HuH-7 (cell line): ENCODE data around the gene MAPK1.
"Not testable (repeated sequence)": the region's sequence is repeated elsewhere in the genome, so short reads cannot be mapped to it uniquely, and the experiment has no call there.

Source experiments
- DNase-seq: peaks from one replicate; pipeline ENCODE4 v3.0.0; 2011; ENCODE audit warnings: low spot score

MAPK1 gene

GRCh38 chr22:21725956-21726649 lies 141.3 kb downstream of the MAPK1 start:
- DNase-seq = no peak

GRCh38 chr22:21724496-21724895 lies 142.9 kb downstream of the MAPK1 start:
- not testable (repeated sequence) for DNase-seq

- not testable (repeated sequence) for DNase-seq
Observed at GRCh38 chr22:21721195-21721852, 146.1 kb downstream of the MAPK1 start.

DNA sequence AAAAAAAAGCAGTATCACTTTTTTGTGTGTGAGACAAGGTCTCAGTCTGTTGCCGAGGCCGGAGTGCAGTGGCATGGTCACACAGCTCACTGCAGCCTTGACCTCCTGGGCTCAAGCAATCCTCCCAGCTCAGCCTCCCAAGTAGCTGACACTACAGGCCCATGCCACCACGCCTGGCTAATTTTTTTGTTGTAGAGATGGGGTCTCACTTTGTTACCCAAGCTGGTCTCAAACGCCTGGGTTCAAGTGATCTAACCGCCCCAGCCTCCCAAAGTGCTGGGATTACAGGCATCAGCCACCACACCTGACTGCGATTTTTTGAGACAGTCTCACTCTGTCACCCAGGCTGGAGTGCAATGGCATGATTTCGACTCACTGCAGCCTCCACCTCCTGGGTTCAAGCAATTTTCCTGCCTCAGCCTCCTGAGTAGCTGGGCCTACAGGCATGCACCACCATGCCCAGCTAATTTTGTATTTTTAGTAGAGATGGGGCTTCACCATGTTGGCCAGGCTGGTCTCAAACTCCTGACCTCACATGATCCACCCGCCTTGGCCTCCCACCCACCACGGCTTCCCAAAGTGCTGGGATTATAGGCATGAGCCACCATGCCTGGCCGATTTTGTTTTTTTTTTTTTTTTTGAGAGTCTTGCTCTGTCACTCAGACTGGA lies 147.1 kb downstream of the MAPK1 start:
- DNase-seq = not testable (repeated sequence)

DNA sequence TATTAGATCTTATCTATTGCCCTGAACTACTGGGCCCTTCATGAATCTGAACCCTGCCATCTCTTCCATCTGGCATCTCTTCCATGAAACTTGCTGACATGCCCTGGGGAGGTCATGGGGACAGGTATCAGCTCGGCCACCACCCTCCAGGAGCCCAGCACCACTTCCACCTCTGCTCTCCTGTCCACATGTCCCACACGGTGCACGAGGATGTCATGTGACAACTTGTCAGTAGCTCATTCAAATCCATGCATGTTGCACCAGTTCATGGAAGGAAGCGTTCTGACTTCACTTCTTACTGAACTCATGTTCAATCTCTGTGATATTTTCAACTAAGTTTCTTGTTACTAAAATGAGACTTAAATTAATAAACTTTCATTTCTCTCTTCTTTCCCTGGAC lies 148.4 kb downstream of the MAPK1 start:
- DNase-seq = no peak

DNA sequence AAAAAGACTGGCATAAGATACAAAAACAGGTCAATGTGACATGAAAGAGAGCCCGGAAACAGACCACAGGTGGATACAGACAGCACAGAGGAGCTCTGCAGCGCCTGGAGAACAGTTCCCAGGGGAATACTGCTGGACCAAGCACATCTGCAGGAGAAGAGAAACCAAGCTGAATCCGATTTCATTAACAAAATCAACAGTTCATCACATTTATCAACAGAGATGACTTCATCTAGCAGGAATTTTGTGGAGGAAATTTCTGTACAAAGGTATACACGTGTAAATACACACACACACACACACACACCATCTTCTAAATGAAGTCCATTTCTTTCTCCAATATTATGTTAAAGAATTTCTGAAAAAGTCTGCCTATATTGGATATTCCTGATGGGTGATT lies 148.9 kb downstream of the MAPK1 start:
- DNase-seq = no peak

GRCh38 chr22:21716395-21717122 lies 150.9 kb downstream of the MAPK1 start:
- not testable (repeated sequence) for DNase-seq

GRCh38 chr22:21714786-21715185 lies 152.7 kb downstream of the MAPK1 start:
- DNase-seq = no peak

DNA sequence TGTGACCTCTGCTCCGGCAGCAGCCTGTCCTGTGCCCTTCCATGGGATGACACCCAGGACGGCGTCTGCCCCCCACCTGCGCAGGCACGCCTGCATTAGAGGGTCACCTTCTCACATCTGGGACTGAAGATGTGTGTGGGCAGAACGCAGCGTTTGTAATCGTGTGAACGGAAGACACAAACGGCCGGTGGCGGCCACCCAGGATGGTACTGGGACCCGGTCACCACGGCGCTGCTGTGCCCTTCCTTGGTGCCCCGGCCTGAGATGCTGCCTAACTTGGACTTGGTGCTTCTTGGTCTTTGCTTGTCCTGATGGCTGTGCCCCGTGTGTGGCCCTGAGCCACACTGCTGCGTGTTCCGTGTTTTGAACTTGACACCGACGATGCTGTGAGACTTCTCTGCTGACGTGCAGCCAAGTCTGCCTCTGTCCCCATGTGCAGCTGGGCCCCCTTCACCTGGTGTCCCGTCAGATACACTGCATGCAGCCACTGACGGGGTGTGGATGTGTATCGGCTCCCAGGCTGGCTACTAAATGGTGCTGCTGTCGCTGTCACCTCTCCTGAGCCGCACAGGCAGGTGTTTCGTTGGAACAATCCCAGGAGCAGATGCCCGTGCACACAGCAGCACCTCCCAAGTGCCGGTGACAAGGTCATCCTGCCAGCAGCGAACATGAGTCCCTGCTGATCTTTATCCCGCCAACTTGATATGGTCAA lies 153.2 kb downstream of the MAPK1 start:
- no peak for DNase-seq

DNA sequence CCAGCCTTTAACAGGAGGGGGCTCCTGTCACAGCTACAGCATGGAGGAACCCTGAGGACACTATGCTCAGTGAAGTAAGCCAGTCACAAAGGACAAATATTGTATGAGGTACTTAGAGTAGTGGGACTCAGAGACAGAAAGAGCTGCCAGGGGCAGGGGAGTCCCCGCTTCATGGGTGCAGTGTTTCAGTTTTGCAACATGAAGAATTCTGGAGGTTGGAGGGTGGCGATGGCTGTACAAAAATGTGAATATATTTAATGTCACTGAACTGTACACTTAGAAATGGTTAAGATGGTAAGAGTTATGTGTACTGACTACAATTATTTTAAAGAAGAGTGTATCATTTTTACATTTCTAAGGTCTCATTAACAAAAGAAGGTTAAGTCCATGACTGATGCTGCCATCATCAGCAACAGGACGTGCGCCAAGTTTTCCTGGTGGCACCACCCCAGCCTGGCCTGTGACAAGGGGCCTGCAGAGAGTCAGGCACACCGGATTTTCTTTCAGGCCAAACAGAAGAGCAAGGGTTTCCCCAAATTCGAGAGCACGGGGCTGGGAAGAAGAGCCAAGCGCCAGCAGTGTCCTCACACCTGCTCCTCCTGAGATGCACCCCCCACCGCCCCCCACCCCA lies 153.9 kb downstream of the MAPK1 start:
- DNase-seq = no peak

DNA sequence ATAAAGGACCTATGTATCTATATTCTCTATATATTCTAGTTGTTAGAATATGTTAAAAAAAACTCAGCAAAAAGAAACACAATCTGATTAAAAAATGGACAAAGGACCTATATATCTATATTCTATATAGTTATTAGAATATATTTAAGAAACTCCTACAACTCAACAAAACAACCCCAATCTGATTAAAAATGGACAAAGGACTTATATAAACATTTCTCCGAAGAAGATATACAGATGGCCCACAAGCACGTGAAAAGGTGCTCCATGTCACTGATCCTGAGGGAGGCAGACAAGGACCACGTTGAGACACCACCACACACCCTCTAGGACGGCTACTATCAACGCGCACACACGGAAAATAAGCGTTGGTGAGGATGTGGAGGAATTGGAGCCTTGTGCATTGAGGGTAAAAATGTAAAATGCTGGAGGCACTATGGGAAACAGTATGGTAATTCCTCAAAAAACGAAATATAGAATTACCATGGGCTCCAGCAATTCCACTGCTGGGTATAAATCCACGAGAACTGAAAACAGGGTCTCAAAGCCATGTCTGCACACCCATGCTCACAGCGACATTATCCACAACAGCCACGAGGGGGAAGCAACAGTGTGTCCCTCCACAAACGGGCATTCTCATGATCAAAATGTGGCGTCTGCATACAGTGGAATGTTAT lies 154.6 kb downstream of the MAPK1 start:
- peak; percentile 92 for DNase-seq

- DNase-seq = no peak
Observed at GRCh38 chr22:21711851-21712250, 155.6 kb downstream of the MAPK1 start.

GRCh38 chr22:21710156-21710555 lies 157.3 kb downstream of the MAPK1 start:
- DNase-seq = no peak

GRCh38 chr22:21709688-21710087 lies 157.8 kb downstream of the MAPK1 start:
- no peak for DNase-seq

DNA sequence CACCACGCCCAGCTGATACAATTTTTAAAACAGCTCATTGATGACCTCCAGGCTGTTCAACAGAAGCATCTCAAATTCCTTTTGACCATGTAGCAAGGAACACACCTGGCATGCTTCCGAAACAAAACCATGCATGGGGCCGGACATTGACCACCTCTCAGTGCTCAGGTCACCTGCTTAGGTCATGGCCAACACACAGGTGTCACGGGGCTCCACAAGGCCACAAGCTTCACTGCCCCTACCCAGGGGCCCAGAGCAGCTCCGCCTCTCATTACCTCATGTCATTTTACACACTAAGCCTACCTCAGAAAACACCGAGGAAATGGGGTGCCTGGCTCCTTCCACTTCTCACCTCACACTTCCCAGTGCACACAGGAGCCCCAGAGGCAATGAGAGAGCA lies 158.5 kb downstream of the MAPK1 start:
- DNase-seq = no peak

GRCh38 chr22:21707677-21708076 lies 159.8 kb downstream of the MAPK1 start:
- no peak for DNase-seq
